GM12891 (cell line): ENCODE data around the gene SLC9A9.
A peak's percentile ranks its signal among the peaks of the same experiment; 100 is the strongest.

Experiments
- DNase-seq: peaks from one replicate; pipeline ENCODE4 v3.0.0; 2011; ENCODE audit warnings: low spot score; ENCODE audit not compliant: insufficient read length
- FAIRE-seq: peaks from 2 replicates; lab custom pipeline; 2011; peaks lifted over from hg19 to GRCh38; lab: Jason Lieb, UNC
- PAX5 ChIP-seq: IDR thresholded peaks from 2 replicates; pipeline ENCODE4 v1.6.1; 2011; ENCODE audit warnings: low read length, moderate library complexity, mild to moderate bottlenecking; ENCODE audit not compliant: insufficient read depth, severe bottlenecking
- POLR2A ChIP-seq: IDR thresholded peaks from 2 replicates; pipeline ENCODE4 v1.6.1; 2011; ENCODE audit warnings: low read depth, low read length, control low read depth
- POLR2AphosphoS5 ChIP-seq: IDR thresholded peaks from 2 replicates; pipeline ENCODE4 v1.6.1; 2011; ENCODE audit warnings: low read depth, low read length, control low read depth
- POU2F2 ChIP-seq: IDR thresholded peaks from 2 replicates; pipeline ENCODE4 v1.6.1; 2011; ENCODE audit warnings: low read depth, mild to moderate bottlenecking, control low read depth, low read length, moderate library complexity
- SPI1 ChIP-seq: IDR thresholded peaks from 2 replicates; pipeline ENCODE4 v1.6.1; 2011; ENCODE audit warnings: low read depth, low read length, control low read depth
- TAF1 ChIP-seq: IDR thresholded peaks from 2 replicates; pipeline ENCODE4 v1.6.1; 2011; ENCODE audit warnings: low read depth, low read length, control low read depth

SLC9A9 gene

GRCh38 chr3:143848704-143849103 is 436 bp upstream of the SLC9A9 start:
- no peak for FAIRE-seq
- no peak for TF ChIP-seq POLR2AphosphoS5
- TF ChIP-seq POU2F2: no peak
- no peak for TF ChIP-seq POLR2A
- no peak for TF ChIP-seq PAX5
- TF ChIP-seq TAF1: no peak
- no peak for TF ChIP-seq SPI1

GRCh38 chr3:143843587-143843986 is 4.7 kb downstream of the SLC9A9 start:
- TF ChIP-seq PAX5: no peak
- no peak for TF ChIP-seq POLR2AphosphoS5
- TF ChIP-seq POU2F2: no peak
- no peak for TF ChIP-seq TAF1
- no peak for TF ChIP-seq SPI1
- TF ChIP-seq POLR2A: no peak
- DNase-seq: no peak
- no peak for FAIRE-seq

More at GRCh38 chr3:143848704-143849103, 436 bp upstream of the SLC9A9 start:
- no peak for DNase-seq

GRCh38 chr3:143840636-143841035 is 7.6 kb downstream of the SLC9A9 start:
- TF ChIP-seq TAF1 (no peak), POU2F2 (no peak), PAX5 (no peak), SPI1 (no peak), POLR2AphosphoS5 (no peak), POLR2A (no peak)
- DNase-seq: no peak
- peak; percentile 78 for FAIRE-seq

- FAIRE-seq (no peak), DNase-seq (no peak)
- TF ChIP-seq TAF1: no peak
- TF ChIP-seq POLR2AphosphoS5: no peak
- TF ChIP-seq PAX5: no peak
- TF ChIP-seq POLR2A: no peak
- TF ChIP-seq SPI1: peak; percentile 52; the same call in 1 of the 2 replicates
- TF ChIP-seq POU2F2: no peak
These were observed 8.3 kb downstream of the SLC9A9 start for GRCh38 chr3:143839980-143840379.

DNA sequence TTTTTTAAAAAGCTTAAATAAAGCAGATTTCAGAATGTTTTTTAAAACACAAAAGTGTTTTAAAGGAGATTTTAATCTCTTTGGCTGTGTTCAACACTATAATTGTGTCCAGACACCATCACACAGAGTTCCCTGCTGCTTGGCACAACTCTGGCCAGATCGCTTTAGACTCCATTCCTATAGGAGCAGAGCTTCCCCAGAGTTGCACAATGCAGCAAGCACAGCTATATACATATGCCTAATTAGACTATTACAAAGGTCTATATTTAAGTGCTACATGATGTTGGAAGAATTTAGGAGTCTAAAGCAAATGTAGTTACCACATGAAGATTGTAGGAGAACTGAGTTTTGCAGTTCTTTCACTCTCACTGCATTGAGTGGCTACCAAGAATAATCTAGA is 11.2 kb downstream of the SLC9A9 start:
- FAIRE-seq: no peak
- TF ChIP-seq PAX5 (no peak), POU2F2 (no peak), TAF1 (no peak), SPI1 (no peak), POLR2AphosphoS5 (no peak), POLR2A (no peak)
- DNase-seq: no peak

GRCh38 chr3:143835312-143835711 is 13.0 kb downstream of the SLC9A9 start:
- FAIRE-seq: no peak

GRCh38 chr3:143832433-143832832 is 15.8 kb downstream of the SLC9A9 start:
- TF ChIP-seq TAF1 (no peak), POU2F2 (no peak), POLR2A (no peak), PAX5 (no peak), POLR2AphosphoS5 (no peak), SPI1 (no peak)
- FAIRE-seq (peak; percentile 63), DNase-seq (no peak)

More at GRCh38 chr3:143835312-143835711, 13.0 kb downstream of the SLC9A9 start:
- TF ChIP-seq SPI1: no peak
- TF ChIP-seq PAX5: no peak
- TF ChIP-seq POLR2AphosphoS5: no peak
- TF ChIP-seq POLR2A: no peak
- DNase-seq: no peak

DNA sequence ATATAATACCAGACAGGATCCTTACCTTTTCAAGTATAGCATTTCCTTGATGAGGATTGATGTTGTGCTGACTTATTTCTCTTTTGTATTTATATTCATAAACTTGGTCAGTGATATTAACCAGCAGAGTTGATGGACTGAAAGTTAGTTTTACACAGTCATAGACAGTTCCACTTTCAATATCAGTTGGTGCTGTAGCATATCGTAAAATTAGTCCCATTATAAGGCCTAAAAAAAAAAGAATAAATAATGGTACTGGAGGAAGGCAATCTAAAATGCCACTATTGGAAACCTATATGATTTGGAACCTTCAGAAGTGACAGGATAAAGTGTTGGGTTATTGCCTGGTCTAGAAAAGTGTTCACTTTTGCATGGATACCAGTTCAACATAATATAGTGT is 16.3 kb downstream of the SLC9A9 start:
- DNase-seq: no peak
- TF ChIP-seq POLR2AphosphoS5: no peak
- TF ChIP-seq POU2F2: no peak
- no peak for TF ChIP-seq PAX5
- no peak for TF ChIP-seq SPI1
- no peak for TF ChIP-seq POLR2A
- no peak for TF ChIP-seq TAF1
- FAIRE-seq: peak; percentile 81

GRCh38 chr3:143831208-143831607 is 17.1 kb downstream of the SLC9A9 start:
- FAIRE-seq (no peak), DNase-seq (no peak)
- TF ChIP-seq POLR2A (no peak), POU2F2 (no peak), SPI1 (no peak), POLR2AphosphoS5 (no peak), TAF1 (no peak), PAX5 (no peak)

- FAIRE-seq: no peak
- TF ChIP-seq TAF1: no peak
- no peak for TF ChIP-seq PAX5
- TF ChIP-seq POLR2AphosphoS5: no peak
- no peak for TF ChIP-seq POLR2A
- TF ChIP-seq SPI1: no peak
- TF ChIP-seq POU2F2: no peak
- DNase-seq: no peak
These were observed 17.5 kb downstream of the SLC9A9 start for GRCh38 chr3:143830786-143831185.
